H1 (cell line): Measurements from ENCODE around the gene BRD3OS. TPM values are rescaled to one million over a fixed set of nuclear protein-coding genes. Genes with fewer than 3 reads are reported as not detected.

Source experiments
- CTCF ChIA-PET: fragments of 300-600 bp; sonication (Branson Sonifier 250); formaldehyde crosslinking; loops from one replicate; lab custom pipeline; 2021; ENCODE audit not compliant: partially characterized antibody; lab: Charles Lee
- POLR2A ChIA-PET: fragments of 300-600 bp; sonication (Branson Sonifier 250); formaldehyde crosslinking; loops from one replicate; lab custom pipeline; 2021; ENCODE audit warnings: inconsistent platforms; ENCODE audit not compliant: partially characterized antibody; lab: Charles Lee
- DNase-seq, 2 experiments: peaks; one replicate each; pipeline versions ENCODE4 v3.0.0 to v3.0.0-alpha.2; 2010 to 2022; ENCODE audit warnings: low spot score in 2 of 2, low read depth in 1 of 2, mixed read lengths in 1 of 2
- FAIRE-seq: peaks from 2 replicates; lab custom pipeline; 2011; peaks lifted over from hg19 to GRCh38; lab: Jason Lieb, UNC
- H2AFZ ChIP-seq: 2 replicates; pipeline ENCODE4 v1.8.1; 2012; ENCODE audit warnings: low read length, inconsistent platforms
- H2AK5ac ChIP-seq: 2 replicates; pipeline ENCODE4 v1.6.1; 2013; ENCODE audit warnings: low read depth, low read length
- H2BK120ac ChIP-seq: replicated peaks from 2 replicates; pipeline ENCODE3; 2013; ENCODE audit warnings: low read depth, low read length, inconsistent platforms
- H2BK12ac ChIP-seq: 2 replicates; pipeline ENCODE4 v1.6.1; 2013; ENCODE audit warnings: low read depth, low read length
- H2BK15ac ChIP-seq: 2 replicates; pipeline ENCODE4 v1.6.1; 2013; ENCODE audit warnings: low read length
- H2BK20ac ChIP-seq: 2 replicates; pipeline ENCODE4 v1.6.1; 2013; ENCODE audit warnings: low read length
- H2BK5ac ChIP-seq: 2 replicates; pipeline ENCODE4 v1.6.1; 2013; ENCODE audit warnings: low read depth, low read length
- H3K14ac ChIP-seq: 2 replicates; pipeline ENCODE4 v1.6.1; 2013; ENCODE audit warnings: inconsistent platforms; ENCODE audit not compliant: insufficient read length
- H3K18ac ChIP-seq: 2 replicates; pipeline ENCODE4 v1.6.1; 2013; ENCODE audit warnings: low read length; ENCODE audit errors: extremely low read depth
- H3K23ac ChIP-seq: 2 replicates; pipeline ENCODE4 v1.6.1; 2013; ENCODE audit warnings: inconsistent platforms; ENCODE audit not compliant: insufficient read length
- H3K23me2 ChIP-seq: 2 replicates; pipeline ENCODE4 v1.6.1; 2013; ENCODE audit warnings: low read depth, low read length
- H3K27ac ChIP-seq: 2 replicates; pipeline ENCODE4 v1.6.1; 2011; ENCODE audit warnings: low read depth, low read length, inconsistent platforms
- H3K27me3 ChIP-seq, 4 experiments: replicated peaks in 1 of 4; 1 replicate in 1 of 4; 2 replicates in 3 of 4; pipeline versions ENCODE4 v1.6.1 to v1.8.1; 2011 to 2013; ENCODE audit warnings: low read length in 3 of 4, mild to moderate bottlenecking in 3 of 4, inconsistent platforms in 2 of 4, mixed read lengths in 2 of 4, moderate library complexity in 1 of 4; ENCODE audit not compliant: control insufficient read depth in 3 of 4, insufficient read depth in 3 of 4; ENCODE audit errors: extremely low read depth in 1 of 4
- H3K36me3 ChIP-seq, 4 experiments: 2 replicates each; pipeline versions ENCODE4 v1.6.1 to v1.8.1; 2011 to 2013; ENCODE audit warnings: mild to moderate bottlenecking in 4 of 4, low read length in 3 of 4, moderate library complexity in 2 of 4, control low read depth in 1 of 4, inconsistent platforms in 1 of 4; ENCODE audit not compliant: insufficient read depth in 4 of 4, control insufficient read depth in 2 of 4
- H3K4ac ChIP-seq: replicated peaks from 2 replicates; pipeline ENCODE3; 2013; ENCODE audit warnings: low read length, low read depth, mixed read lengths, inconsistent platforms; ENCODE audit not compliant: insufficient read length
- H3K4me1 ChIP-seq, 4 experiments: replicated peaks in 1 of 4; 1 replicate in 1 of 4; 2 replicates in 3 of 4; pipeline versions ENCODE4 v1.6.1 to v1.8.1; 2011 to 2013; ENCODE audit warnings: low read length in 3 of 4, inconsistent platforms in 2 of 4, mixed read lengths in 1 of 4; ENCODE audit not compliant: insufficient read depth in 4 of 4, control insufficient read depth in 3 of 4
- H3K4me2 ChIP-seq, 2 experiments: 2 replicates each; pipeline versions ENCODE4 v1.6.1 to v1.8.1; 2011 to 2013; ENCODE audit warnings: low read depth in 2 of 2, low read length in 2 of 2, control low read depth in 1 of 2, inconsistent platforms in 1 of 2, mild to moderate bottlenecking in 1 of 2; ENCODE audit not compliant: insufficient read depth in 1 of 2
- H3K4me3 ChIP-seq, 4 experiments: fragments of 200-600, 300-600 bp in 1 of 4; sonication (generic), shearing (Covaris generic), sonication (Bioruptor Twin) in 1 of 4; 2 replicates each; pipeline versions ENCODE4 v1.5.1 to v1.8.1; 2011 to 2016; ENCODE audit warnings: low read length in 4 of 4, low read depth in 3 of 4, control low read depth in 2 of 4, inconsistent platforms in 2 of 4, mild to moderate bottlenecking in 2 of 4, mixed read lengths in 1 of 4, moderate library complexity in 1 of 4; ENCODE audit not compliant: insufficient read depth in 2 of 4; ENCODE audit errors: extremely low read depth in 1 of 4
- H3K56ac ChIP-seq: replicated peaks from 2 replicates; pipeline ENCODE3; 2013; ENCODE audit warnings: low read depth, mild to moderate bottlenecking, mixed read lengths, low read length, inconsistent platforms; ENCODE audit not compliant: insufficient read length
- H3K79me1 ChIP-seq: 2 replicates; pipeline ENCODE4 v1.6.1; 2013; ENCODE audit warnings: low read depth, low read length, control low read depth
- H3K79me2 ChIP-seq, 2 experiments: 2 replicates each; pipeline versions ENCODE4 v1.6.1 to v1.8.1; 2012 to 2013; ENCODE audit warnings: low read length in 2 of 2, mild to moderate bottlenecking in 2 of 2, inconsistent platforms in 1 of 2; ENCODE audit not compliant: insufficient read depth in 2 of 2, control insufficient read depth in 1 of 2
- H3K9ac ChIP-seq, 4 experiments: replicated peaks in 1 of 4; 1 replicate in 1 of 4; 2 replicates in 3 of 4; pipeline versions ENCODE4 v1.6.1 to v1.8.1; 2011 to 2013; ENCODE audit warnings: low read depth in 3 of 4, low read length in 3 of 4, control low read depth in 2 of 4, mild to moderate bottlenecking in 2 of 4, moderate library complexity in 2 of 4, inconsistent platforms in 1 of 4; ENCODE audit errors: extremely low read depth in 1 of 4
- H3K9me3 ChIP-seq, 2 experiments: 2 replicates each; pipeline versions ENCODE4 v1.6.1 to v1.8.1; 2012 to 2013; ENCODE audit warnings: mild to moderate bottlenecking in 2 of 2, moderate library complexity in 2 of 2, control low read depth in 1 of 2, inconsistent platforms in 1 of 2, low read depth in 1 of 2, low read length in 1 of 2, mixed read lengths in 1 of 2; ENCODE audit not compliant: insufficient read depth in 2 of 2
- H4K20me1 ChIP-seq, 2 experiments: replicated peaks in 1 of 2; 2 replicates each; pipeline versions ENCODE3 to v1.8.1; 2011 to 2013; ENCODE audit warnings: inconsistent platforms in 2 of 2, low read length in 2 of 2, mild to moderate bottlenecking in 1 of 2; ENCODE audit not compliant: insufficient read depth in 2 of 2, control insufficient read depth in 1 of 2
- H4K5ac ChIP-seq: 2 replicates; pipeline ENCODE4 v1.6.1; 2013; ENCODE audit warnings: low read length, low read depth, mixed read lengths, inconsistent platforms; ENCODE audit not compliant: insufficient read length
- H4K8ac ChIP-seq: 2 replicates; pipeline ENCODE4 v1.8.0; 2013; ENCODE audit warnings: mild to moderate bottlenecking, moderate library complexity, low read length, inconsistent platforms; ENCODE audit not compliant: insufficient read depth; ENCODE audit errors: extremely low read depth
- H4K91ac ChIP-seq: replicated peaks from 2 replicates; pipeline ENCODE3; 2013; ENCODE audit warnings: low read length, mixed read lengths, inconsistent platforms; ENCODE audit not compliant: insufficient read length
- CTCF ChIP-seq, 3 experiments: IDR thresholded peaks; 1 replicate in 2 of 3; 2 replicates in 1 of 3; pipeline versions ENCODE4 v1.5.1 to v1.6.1; 2011; ENCODE audit warnings: low read length in 3 of 3, mild to moderate bottlenecking in 3 of 3, inconsistent platforms in 2 of 3, low read depth in 1 of 3, moderate library complexity in 1 of 3; ENCODE audit not compliant: insufficient read depth in 1 of 3; ENCODE audit errors: control extremely low read depth in 1 of 3
- HDAC2 ChIP-seq, 2 experiments: fragments of 300-600 bp in 1 of 2; sonication (generic) in 1 of 2; IDR thresholded peaks; 2 replicates each; pipeline ENCODE4 v1.6.1; 2011 to 2012; ENCODE audit warnings: low read depth in 2 of 2, low read length in 2 of 2, mild to moderate bottlenecking in 2 of 2, moderate library complexity in 2 of 2, borderline replicate concordance in 1 of 2, inconsistent platforms in 1 of 2
- WGBS, 2 experiments: shearing (Covaris generic) in 1 of 2; methylation state at CpG; one replicate each; pipeline versions ENCODE4 v1.1.6 to v1.1.7; 2013 to 2015; ENCODE audit warnings: low lambda C conversion rate in 2 of 2, mixed read lengths in 2 of 2, inconsistent platforms in 1 of 2, low coverage in 1 of 2, missing lambda C conversion rate in 1 of 2; ENCODE audit not compliant: insufficient replicate concordance in 2 of 2, insufficient coverage in 1 of 2, insufficient read length in 1 of 2; ENCODE audit errors: extremely low coverage in 1 of 2, missing lambda C conversion rate in 1 of 2; 5-methylcytosine and 5-hydroxymethylcytosine counted together
- polyA plus RNA-seq, 7 experiments: library from polyadenylated mRNA; depleted of rRNA in 3 of 7; stranded (reverse) in 5 of 7; unstranded in 2 of 7; fragments of >200 nt in 5 of 7; fragments of 200-250 nt in 2 of 7; gene quantifications; 1 replicate in 5 of 7; 2 replicates in 1 of 7; 4 replicates in 1 of 7; pipeline versions ENCODE4 v1.2.1 to v1.2.3, GENCODE V29; 2011 to 2013; ENCODE audit warnings: missing spikeins in 2 of 7, mixed read lengths in 2 of 7
- total RNA-seq: library from RNA; stranded (reverse); fragmentation: NEBNext Ultra II Directional; extraction: Animal tissue kit (Norgen Biotek cat#: 25700); gene quantifications from 2 replicates; pipeline ENCODE4 v1.2.1, GENCODE V29; 2021

BRD3OS gene
- total and polyA plus RNA-seq, 2 of the 8 experiments (the other 6 are each of a cell fraction or from before 2014, with no cell fraction given) = 12.7 to 20.2 TPM

- H3K56ac ChIP-seq = no peak overlapping the region
- no peak for FAIRE-seq
- no peak overlapping the region for H2AK5ac ChIP-seq
- TF ChIP-seq HDAC2 (IDR thresholded peaks at IDR 0.05; ENCODE audit: borderline replicate concordance in 1 of 2, low read depth in 2 of 2, low read length in 2 of 2) = no peak
- TF ChIP-seq CTCF (IDR thresholded peaks at IDR 0.05; ENCODE audit: control extremely low read depth in 1 of 3, insufficient read depth in 1 of 3, low read depth in 1 of 3, low read length in 3 of 3) = peak in 1 of 3 experiments; percentile 26; a peak in 2 of 4 replicates
- TF ChIP-seq, all 59 proteins: peak for 1
- Histone ChIP-seq H3K79me1 (peaks cover 46% of the 10 kb centered on the region), H4K91ac (no peak overlapping the region), H3K4me3 (no peak overlapping the region), H3K18ac (no peak overlapping the region), H3K4me1 (peaks cover 0 to 17% (median 8%) of the 10 kb centered on the region in 4 experiments; a peak in 5 of 7 replicates), H4K5ac (no peak overlapping the region), H3K36me3 (no peaks in the 10 kb centered on the region; a peak in 1 of 8 replicates), H4K20me1 (peaks cover 70 to 75% of the 10 kb centered on the region in 2 experiments), H3K27me3 (no peaks in the 10 kb centered on the region), H2BK120ac (no peak overlapping the region), H2BK20ac (no peak overlapping the region), H2BK5ac (no peak overlapping the region), H3K27ac (no peak overlapping the region), H3K9me3 (no peaks in the 10 kb centered on the region), H3K79me2 (peaks cover 31 to 100% of the 10 kb centered on the region in 2 experiments), H4K8ac (peak overlapping the region; percentile 62; the same call in 1 of the 2 replicates), H3K4me2 (no peak overlapping the region), H3K23ac (no peak overlapping the region), H3K23me2 (no peaks in the 10 kb centered on the region; the same call in 1 of the 2 replicates), H3K9ac (no peak overlapping the region), H2AFZ (no peak overlapping the region), H3K4ac (no peak overlapping the region), H2BK12ac (no peak overlapping the region), H2BK15ac (no peak overlapping the region), H3K14ac (no peak overlapping the region)
- POLR2A ChIA-PET = interaction anchor here (0.6 kb wide), 1 partner anchor 343 kb away, joined by 4 read pairs; no protein-coding TSS in a partner anchor
- CTCF ChIA-PET = no interaction called here
- 90% methylated on average over 15 of the region's 17 CpGs; no CpG with 5 or more reads in 1 of the 2 experiments for WGBS, 2 experiments
- peak in 1 of 2 experiments; percentile 49 for DNase-seq
These were observed 34.5 kb downstream of the BRD3OS start for GRCh38 chr9:134059661-134060395.
